SU-DHL-6 (cell line): ENCODE measurements around the gene MED27.

Source experiments
- H2AFZ ChIP-seq: fragments of 200-600 bp; sonication (generic); 2 replicates; pipeline ENCODE4 v1.6.1; 2014; ENCODE audit warnings: low read depth, mild to moderate bottlenecking, moderate library complexity, mixed read lengths, antibody characterized with exemption, low read length; ENCODE audit not compliant: severe bottlenecking
- H3F3A ChIP-seq: fragments of 200-600 bp; shearing (Covaris generic); 2 replicates; pipeline ENCODE4 v1.6.0; 2016; ENCODE audit warnings: antibody characterized with exemption, mild to moderate bottlenecking; ENCODE audit not compliant: insufficient read depth
- H3K27ac ChIP-seq: fragments of 200-600 bp; sonication (generic); 2 replicates; pipeline ENCODE4 v1.5.1; 2016; ENCODE audit warnings: low read depth, mild to moderate bottlenecking, low read length, moderate library complexity, mixed read lengths
- H3K27me3 ChIP-seq: fragments of 200-600 bp; sonication (generic), shearing (Covaris generic); 2 replicates; pipeline ENCODE4 v1.6.0; 2014; ENCODE audit warnings: mild to moderate bottlenecking, low read length
- H3K36me3 ChIP-seq: fragments of 200-600 bp; sonication (generic); 2 replicates; pipeline ENCODE4 v1.6.1; 2014; ENCODE audit warnings: mild to moderate bottlenecking, low read length, mixed read lengths
- H3K4me2 ChIP-seq: fragments of 300-600, 200-600 bp; shearing (Covaris generic), sonication (generic); 2 replicates; pipeline ENCODE4 v1.6.0; 2014; ENCODE audit warnings: low read length, low read depth, mild to moderate bottlenecking; ENCODE audit not compliant: poor library complexity, severe bottlenecking
- H3K4me3 ChIP-seq: fragments of 200-600 bp; sonication (generic); 2 replicates; pipeline ENCODE4 v1.5.1; 2014; ENCODE audit warnings: antibody characterized with exemption, low read length, mild to moderate bottlenecking, mixed read lengths; ENCODE audit not compliant: insufficient read depth, poor library complexity, severe bottlenecking
- H3K79me2 ChIP-seq: fragments of 200-600 bp; sonication (generic); 2 replicates; pipeline ENCODE4 v1.6.1; 2014; ENCODE audit warnings: mild to moderate bottlenecking, low read length, moderate library complexity; ENCODE audit not compliant: insufficient read depth
- H3K9ac ChIP-seq: fragments of 200-600 bp; sonication (generic); 2 replicates; pipeline ENCODE4 v1.7.0; 2014; ENCODE audit warnings: mild to moderate bottlenecking, low read length
- H3K9me2 ChIP-seq: fragments of 200-600 bp; sonication (generic); replicated peaks from 2 replicates; pipeline ENCODE4 v1.6.1; 2014; ENCODE audit warnings: low read length; ENCODE audit not compliant: insufficient read depth
- H3K9me3 ChIP-seq: fragments of 200-600 bp; sonication (generic); 2 replicates; pipeline ENCODE4 v1.6.1; 2014; ENCODE audit warnings: low read length, mixed read lengths; ENCODE audit not compliant: insufficient read depth
- H4K20me1 ChIP-seq: fragments of 200-600 bp; sonication (generic); 2 replicates; pipeline ENCODE4 v1.6.1; 2014; ENCODE audit warnings: low read depth, mild to moderate bottlenecking, antibody characterized with exemption, low read length, moderate library complexity, mixed read lengths
- CTCF ChIP-seq: fragments of 200-600 bp; sonication (generic); IDR thresholded peaks from one replicate; pipeline ENCODE4 v1.5.1; 2017; ENCODE audit warnings: antibody characterized with exemption, mild to moderate bottlenecking, low read length, moderate library complexity; ENCODE audit not compliant: insufficient read depth, poor library complexity, severe bottlenecking
- EZH2phosphoT487 ChIP-seq: fragments of 200-600 bp; sonication (generic), shearing (Covaris generic); conservative IDR thresholded peaks from 2 replicates; pipeline ENCODE4 v1.6.1; 2018; ENCODE audit warnings: mild to moderate bottlenecking, antibody characterized with exemption, low read length, moderate library complexity, mixed read lengths

The MED27 gene

DNA sequence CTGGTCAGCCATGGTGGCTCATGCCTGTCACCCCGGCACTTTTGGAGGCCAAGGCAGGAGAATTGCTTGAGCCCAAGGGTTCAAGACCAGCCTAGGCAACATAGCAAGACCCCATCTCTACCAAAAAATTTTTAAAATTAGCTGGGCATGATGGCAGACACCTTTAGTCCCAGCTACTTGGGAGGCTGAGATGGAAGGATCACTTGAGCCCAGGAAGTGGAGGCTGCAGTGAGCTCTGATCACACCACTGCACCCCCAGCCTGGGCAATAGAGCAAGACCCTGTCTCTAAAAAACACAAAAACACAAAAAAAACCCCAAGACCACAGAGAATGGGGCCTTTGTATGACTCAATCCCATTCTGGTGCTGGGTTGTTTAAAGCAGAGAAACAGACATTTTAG, 44.0 kb downstream of the MED27 start:
- Histone ChIP-seq H3K9ac (no peak overlapping the region), H3K4me3 (no peak overlapping the region), H3K4me2 (no peak overlapping the region), H3K79me2 (no peaks in the 10 kb centered on the region), H3K27me3 (no peaks in the 10 kb centered on the region), H4K20me1 (peaks cover 5% of the 10 kb centered on the region; the same call in 1 of the 2 replicates), H3K9me2 (no peaks in the 10 kb centered on the region), H2AFZ (no peak overlapping the region), H3K27ac (no peak overlapping the region), H3K36me3 (no peaks in the 10 kb centered on the region), H3K9me3 (no peaks in the 10 kb centered on the region), H3F3A (no peaks in the 10 kb centered on the region)
- TF ChIP-seq EZH2phosphoT487 (no peak), CTCF (no peak)

GRCh38 chr9:132032238-132032950, 47.3 kb downstream of the MED27 start:
- no peaks in the 10 kb centered on the region for H3F3A ChIP-seq
- H3K4me2 ChIP-seq: no peak overlapping the region
- H3K9ac ChIP-seq: no peak overlapping the region
- no peak for TF ChIP-seq EZH2phosphoT487
- TF ChIP-seq CTCF: no peak
- peaks cover 17% of the 10 kb centered on the region for H4K20me1 ChIP-seq
- no peak overlapping the region for H3K27ac ChIP-seq
- no peak overlapping the region for H2AFZ ChIP-seq
- no peaks in the 10 kb centered on the region for H3K9me3 ChIP-seq
- no peaks in the 10 kb centered on the region for H3K9me2 ChIP-seq
- H3K27me3 ChIP-seq: no peaks in the 10 kb centered on the region
- no peaks in the 10 kb centered on the region for H3K79me2 ChIP-seq
- H3K4me3 ChIP-seq: no peak overlapping the region
- H3K36me3 ChIP-seq: no peaks in the 10 kb centered on the region

GRCh38 chr9:132031467-132032237, 48.0 kb downstream of the MED27 start:
- no peaks in the 10 kb centered on the region for H3F3A ChIP-seq
- H3K79me2 ChIP-seq: no peaks in the 10 kb centered on the region
- no peaks in the 10 kb centered on the region for H3K36me3 ChIP-seq
- H3K9me2 ChIP-seq: no peaks in the 10 kb centered on the region
- H3K4me2 ChIP-seq: no peak overlapping the region
- no peaks in the 10 kb centered on the region for H3K9me3 ChIP-seq
- H3K4me3 ChIP-seq: no peak overlapping the region
- no peak overlapping the region for H3K9ac ChIP-seq
- no peak overlapping the region for H2AFZ ChIP-seq
- H4K20me1 ChIP-seq: peaks cover 17% of the 10 kb centered on the region
- no peak for TF ChIP-seq EZH2phosphoT487
- TF ChIP-seq CTCF: no peak
- no peak overlapping the region for H3K27ac ChIP-seq
- H3K27me3 ChIP-seq: no peaks in the 10 kb centered on the region
